ENCODE measurements around the gene C1QTNF12. TPM values are rescaled to one million over a fixed set of nuclear protein-coding genes. Genes with fewer than 3 reads are reported as not detected.

The C1QTNF12 gene
- polyA plus RNA-seq, 3 donors = 1.1 TPM; not detected in 2

DNA sequence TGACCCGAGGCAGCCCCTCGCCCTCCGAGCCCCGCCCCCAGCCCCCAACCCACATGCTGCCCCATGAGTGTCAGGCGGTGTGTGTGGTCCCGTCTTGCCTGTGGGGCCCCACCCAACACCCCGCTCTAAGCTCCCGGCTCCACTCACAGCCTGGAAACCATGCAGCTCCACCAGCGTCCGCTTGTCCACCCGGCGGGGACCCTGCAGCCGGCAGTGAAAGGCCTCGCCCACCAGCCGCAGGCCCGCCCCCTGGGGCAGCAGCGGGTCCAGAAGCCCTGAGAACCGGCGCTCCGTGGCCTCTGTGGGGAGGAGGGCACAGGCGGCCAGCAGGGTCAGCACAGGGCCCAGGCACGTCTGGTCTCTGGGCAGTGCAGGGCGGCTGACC, 2.7 kb downstream of the C1QTNF12 start:
- intact Hi-C loops (cut with micrococcal nuclease) = no loop called here
- peaks cover 0 to 23% of the 10 kb centered on the region in 2 donors for H3K27me3 ChIP-seq (ENCODE audit: control insufficient read depth in 2 of 2, insufficient read depth in 2 of 2, low read length in 2 of 2)
- H3K4me2 ChIP-seq (replicated peaks; ENCODE audit: extremely low read depth, low read length, poor library complexity, severe bottlenecking) = no peak overlapping the region
- Mint-ChIP-seq H3K4me3 (no peak overlapping the region), H3K27me3 (ENCODE audit: low read depth in 3 of 3) (peaks cover 17 to 46% (median 17%) of the 10 kb centered on the region in 3 donors), H3K4me1 (no peaks in the 10 kb centered on the region), H3K27ac (no peak overlapping the region), H3K9me3 (peaks cover 0 to 2% (median 0%) of the 10 kb centered on the region in 7 donors), H3K36me3 (no peaks in the 10 kb centered on the region)
- TF ChIP-seq, protein P1, sequence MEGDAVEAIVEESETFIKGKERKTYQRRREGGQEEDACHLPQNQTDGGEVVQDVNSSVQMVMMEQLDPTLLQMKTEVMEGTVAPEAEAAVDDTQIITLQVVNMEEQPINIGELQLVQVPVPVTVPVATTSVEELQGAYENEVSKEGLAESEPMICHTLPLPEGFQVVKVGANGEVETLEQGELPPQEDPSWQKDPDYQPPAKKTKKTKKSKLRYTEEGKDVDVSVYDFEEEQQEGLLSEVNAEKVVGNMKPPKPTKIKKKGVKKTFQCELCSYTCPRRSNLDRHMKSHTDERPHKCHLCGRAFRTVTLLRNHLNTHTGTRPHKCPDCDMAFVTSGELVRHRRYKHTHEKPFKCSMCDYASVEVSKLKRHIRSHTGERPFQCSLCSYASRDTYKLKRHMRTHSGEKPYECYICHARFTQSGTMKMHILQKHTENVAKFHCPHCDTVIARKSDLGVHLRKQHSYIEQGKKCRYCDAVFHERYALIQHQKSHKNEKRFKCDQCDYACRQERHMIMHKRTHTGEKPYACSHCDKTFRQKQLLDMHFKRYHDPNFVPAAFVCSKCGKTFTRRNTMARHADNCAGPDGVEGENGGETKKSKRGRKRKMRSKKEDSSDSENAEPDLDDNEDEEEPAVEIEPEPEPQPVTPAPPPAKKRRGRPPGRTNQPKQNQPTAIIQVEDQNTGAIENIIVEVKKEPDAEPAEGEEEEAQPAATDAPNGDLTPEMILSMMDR (IDR thresholded peaks at IDR 0.05) = no peak
- H2AFZ ChIP-seq (ENCODE audit: insufficient read depth, low read depth, low read length, poor library complexity, severe bottlenecking) = no peak overlapping the region
- no peaks in the 10 kb centered on the region for H3K79me2 ChIP-seq (ENCODE audit: insufficient read depth, low read length)
- H3K9ac ChIP-seq (ENCODE audit: insufficient read depth, low read length, poor library complexity, severe bottlenecking) = no peak overlapping the region
- H3K4me1 ChIP-seq (ENCODE audit: control insufficient read depth in 1 of 2, insufficient read depth in 2 of 2, low read length in 2 of 2) = no peaks in the 10 kb centered on the region
- H4K20me1 ChIP-seq (ENCODE audit: insufficient read depth, low read length) = peaks cover 7% of the 10 kb centered on the region
- no peak overlapping the region for H3K27ac ChIP-seq (ENCODE audit: low read depth in 1 of 2, low read length in 2 of 2)
- H3K36me3 ChIP-seq (replicated peaks in 1 of 2; ENCODE audit: control insufficient read depth in 1 of 2, insufficient read depth in 2 of 2, low read length in 2 of 2) = no peaks in the 10 kb centered on the region
- no peak for DNase-seq
- no peaks in the 10 kb centered on the region for H3K9me3 ChIP-seq (replicated peaks in 1 of 2; ENCODE audit: control insufficient read depth in 1 of 2, insufficient read depth in 1 of 2, low read length in 2 of 2)
- no peak overlapping the region for H3K4me3 ChIP-seq (replicated peaks in 1 of 3; ENCODE audit: low read depth in 2 of 3, low read length in 3 of 3)
- 91% methylated on average over 18 of the region's 23 CpGs for WGBS (ENCODE audit: insufficient coverage)

GRCh38 chr1:1243266-1243660, 3.3 kb downstream of the C1QTNF12 start:
- H3K27ac Mint-ChIP-seq = no peak overlapping the region
- peaks cover 17 to 50% (median 17%) of the 10 kb centered on the region in 3 donors for H3K27me3 Mint-ChIP-seq (ENCODE audit: low read depth in 3 of 3)
- no peaks in the 10 kb centered on the region for H3K36me3 Mint-ChIP-seq
- Histone ChIP-seq H3K36me3 (replicated peaks in 1 of 2; ENCODE audit: control insufficient read depth in 1 of 2, insufficient read depth in 2 of 2, low read length in 2 of 2) (no peaks in the 10 kb centered on the region), H3K9me3 (replicated peaks in 1 of 2; ENCODE audit: control insufficient read depth in 1 of 2, insufficient read depth in 1 of 2, low read length in 2 of 2) (no peaks in the 10 kb centered on the region), H3K27ac (ENCODE audit: low read depth in 1 of 2, low read length in 2 of 2) (no peak overlapping the region), H2AFZ (ENCODE audit: insufficient read depth, low read depth, low read length, poor library complexity, severe bottlenecking) (no peak overlapping the region), H3K4me2 (replicated peaks; ENCODE audit: extremely low read depth, low read length, poor library complexity, severe bottlenecking) (no peak overlapping the region), H4K20me1 (ENCODE audit: insufficient read depth, low read length) (peaks cover 7% of the 10 kb centered on the region), H3K4me3 (replicated peaks in 1 of 3; ENCODE audit: low read depth in 2 of 3, low read length in 3 of 3) (no peak overlapping the region), H3K79me2 (ENCODE audit: insufficient read depth, low read length) (no peaks in the 10 kb centered on the region), H3K4me1 (ENCODE audit: control insufficient read depth in 1 of 2, insufficient read depth in 2 of 2, low read length in 2 of 2) (no peaks in the 10 kb centered on the region), H3K27me3 (ENCODE audit: control insufficient read depth in 2 of 2, insufficient read depth in 2 of 2, low read length in 2 of 2) (peaks cover 0 to 23% of the 10 kb centered on the region in 2 donors), H3K9ac (ENCODE audit: insufficient read depth, low read length, poor library complexity, severe bottlenecking) (no peak overlapping the region)
- intact Hi-C loops (cut with micrococcal nuclease) = no loop called here
- no peak overlapping the region for H3K4me3 Mint-ChIP-seq
- H3K4me1 Mint-ChIP-seq = no peaks in the 10 kb centered on the region
- 91% methylated on average over 22 of the region's 23 CpGs for WGBS (ENCODE audit: insufficient coverage)
- H3K9me3 Mint-ChIP-seq = peaks cover 0 to 2% (median 0%) of the 10 kb centered on the region in 7 donors
- TF ChIP-seq, protein P1 (IDR thresholded peaks at IDR 0.05) = no peak
- DNase-seq = no peak
